GM19395 (cell line): ENCODE results near the gene MCM10.

Source experiments
- ATAC-seq: cut with Tn5 transposase; IDR thresholded peaks from one replicate; pipeline ENCODE4 v1.9.1; 2021; ENCODE audit warnings: mild to moderate bottlenecking, moderate library complexity; ENCODE audit not compliant: unreplicated experiment

The MCM10 gene

GRCh38 chr10:13163859-13164258 is 2.5 kb downstream of the MCM10 start:
- ATAC-seq = no peak

DNA sequence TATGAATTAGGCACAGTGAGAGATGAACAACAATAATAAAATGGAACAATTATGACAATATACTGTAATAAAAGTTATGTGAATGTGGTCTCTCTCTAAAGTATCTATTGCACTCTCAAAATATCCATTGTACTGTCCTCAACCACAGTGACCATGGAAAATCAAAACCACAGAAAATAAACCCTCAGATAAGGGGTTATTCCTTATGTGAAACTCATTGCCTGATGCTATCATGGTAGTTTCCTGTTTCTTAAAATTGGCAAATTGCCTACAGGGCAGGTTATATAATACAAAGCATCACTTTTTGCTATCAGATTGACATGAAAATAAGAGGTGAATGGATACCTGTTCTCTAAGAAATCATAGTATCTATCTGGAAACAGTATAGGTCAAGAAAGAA is 3.8 kb downstream of the MCM10 start:
- ATAC-seq = no peak

DNA sequence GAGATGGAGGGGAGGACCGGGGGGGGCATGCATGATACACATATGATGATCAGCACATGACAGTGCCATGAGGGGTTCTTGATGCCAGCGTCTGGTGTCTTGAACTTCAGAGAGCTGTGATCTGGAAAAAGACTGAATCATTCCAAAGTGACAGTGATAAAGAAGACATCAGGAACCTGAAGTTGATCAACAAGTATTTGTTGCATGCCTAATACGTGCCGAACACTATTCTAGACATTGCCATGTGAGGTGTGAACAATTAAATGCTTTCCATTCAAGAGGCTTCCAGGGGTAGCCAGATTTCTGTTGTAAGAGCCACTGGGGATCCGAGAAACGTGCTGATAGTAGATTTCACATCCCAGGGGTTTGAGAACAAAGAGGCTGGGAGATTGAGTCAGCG is 6.2 kb downstream of the MCM10 start:
- no peak for ATAC-seq

DNA sequence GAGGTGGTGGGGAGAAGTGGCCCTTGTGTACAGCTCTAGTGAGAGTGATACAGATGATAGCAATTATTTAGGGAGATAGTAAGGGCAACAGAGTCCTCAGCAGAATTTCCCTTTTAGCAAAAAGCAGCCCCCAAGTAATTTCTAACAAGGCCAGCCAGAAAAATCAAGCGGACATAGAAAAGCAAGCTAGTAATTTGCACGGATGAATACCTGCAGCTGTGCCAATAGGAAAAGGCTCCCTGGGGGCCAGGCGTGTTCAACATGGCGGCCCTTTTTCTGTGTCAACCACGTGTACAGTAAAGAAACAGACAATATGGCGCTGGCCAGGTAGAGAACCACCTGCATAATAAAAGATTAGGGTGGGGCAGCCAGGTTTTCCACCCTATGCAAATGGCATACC is 7.4 kb downstream of the MCM10 start:
- no peak for ATAC-seq

GRCh38 chr10:13173616-13174015 is 12.3 kb downstream of the MCM10 start:
- no peak for ATAC-seq

GRCh38 chr10:13180788-13181187 is 19.4 kb downstream of the MCM10 start:
- no peak for ATAC-seq

- ATAC-seq = no peak
These were observed 21.1 kb downstream of the MCM10 start for GRCh38 chr10:13182424-13182823.

DNA sequence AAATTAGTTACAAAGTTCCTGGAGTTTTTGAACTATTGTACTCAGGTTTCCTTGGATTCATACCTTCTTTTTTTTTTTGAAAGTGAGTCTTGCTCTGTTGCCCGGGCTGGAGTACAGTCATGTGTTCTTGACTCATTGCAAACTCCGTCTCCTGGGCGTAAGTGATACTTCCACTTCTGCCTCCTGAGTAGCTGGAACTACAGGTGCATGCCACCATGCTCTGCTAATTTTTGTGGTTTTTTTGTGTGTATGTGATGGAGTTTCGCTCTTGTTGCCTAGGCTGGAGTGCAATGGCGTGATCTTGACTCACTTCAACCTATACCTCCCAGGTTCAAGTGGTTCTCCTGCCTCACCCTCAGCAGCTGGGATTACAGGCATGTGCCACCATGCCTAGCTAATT is 22.3 kb downstream of the MCM10 start:
- ATAC-seq = peak; percentile 63

DNA sequence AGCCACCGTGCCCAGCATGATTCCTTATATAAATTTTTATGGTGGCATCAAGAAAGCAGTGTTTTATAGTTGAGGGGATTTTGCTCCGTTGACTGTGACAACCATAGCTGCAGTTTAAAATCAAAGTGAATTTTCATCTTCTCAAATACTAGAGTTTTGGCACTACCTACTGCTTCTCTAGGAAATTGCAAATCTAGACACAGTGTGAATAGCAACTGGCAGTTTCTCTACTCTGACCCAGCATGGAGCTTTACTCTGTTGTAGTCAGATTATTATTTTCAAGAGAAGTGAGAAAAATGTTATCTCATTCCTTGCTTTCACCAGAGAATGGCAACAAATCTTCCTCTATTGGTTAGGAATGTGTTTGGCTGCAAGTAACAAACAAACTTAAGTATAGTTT is 22.9 kb downstream of the MCM10 start:
- no peak for ATAC-seq

DNA sequence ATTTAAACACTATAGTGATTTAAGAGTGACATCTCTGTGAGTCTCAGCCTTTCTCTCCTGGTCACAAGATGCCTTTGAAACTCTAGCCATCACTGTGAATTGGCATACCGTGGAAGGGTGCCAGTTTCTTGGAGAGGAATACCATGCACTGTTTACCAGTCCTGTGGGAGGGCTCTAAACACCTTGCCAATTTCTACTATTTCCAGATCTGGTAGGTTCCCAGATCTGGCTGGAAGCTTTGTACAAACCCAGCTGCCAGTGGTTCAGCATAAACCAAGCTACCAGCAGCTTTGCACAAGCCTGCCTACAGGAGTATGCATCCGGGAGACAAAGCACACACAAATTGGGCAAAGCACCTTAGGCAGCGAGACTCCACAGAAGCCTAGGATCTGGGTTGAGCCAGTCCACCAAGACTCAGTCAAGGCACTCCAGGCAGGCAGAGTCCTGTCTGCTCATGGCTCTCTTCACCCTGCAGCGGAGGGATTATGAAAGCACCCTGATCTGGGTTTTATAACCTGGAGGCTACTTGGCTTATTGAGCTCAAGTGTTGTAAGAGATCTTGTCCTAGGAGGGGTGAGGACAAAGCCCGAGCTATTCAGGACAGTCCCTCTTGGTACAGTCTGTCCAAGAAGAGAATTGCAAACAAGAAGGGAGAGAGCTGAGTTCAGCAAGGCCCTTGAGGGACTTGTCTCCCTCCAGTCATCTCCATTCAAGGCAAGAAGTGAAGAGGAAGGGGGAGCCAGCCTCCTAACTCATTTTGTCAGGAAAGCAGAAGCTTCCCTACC is 23.6 kb downstream of the MCM10 start:
- ATAC-seq = no peak

GRCh38 chr10:13187135-13187534 is 25.8 kb downstream of the MCM10 start:
- ATAC-seq = no peak

DNA sequence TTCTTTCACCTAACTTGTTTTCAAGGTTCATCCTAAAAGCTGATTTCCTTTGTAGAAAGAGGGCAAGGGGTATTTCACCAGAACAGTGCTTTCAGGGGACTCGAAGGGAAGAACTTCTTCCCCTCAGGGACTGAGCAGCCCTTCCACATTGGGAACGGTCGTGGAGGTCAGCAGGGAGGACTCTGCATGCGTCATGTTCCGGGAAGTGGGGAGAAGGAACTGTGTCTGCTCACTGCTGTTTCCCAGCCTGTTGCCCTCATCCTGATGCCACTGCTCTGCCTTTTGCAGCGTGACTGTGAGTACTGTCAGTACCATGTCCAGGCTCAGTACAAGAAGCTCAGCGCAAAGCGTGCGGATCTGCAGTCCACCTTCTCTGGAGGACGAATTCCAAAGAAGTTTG is 27.2 kb downstream of the MCM10 start:
- ATAC-seq = no peak

GRCh38 chr10:13189961-13190360 is 28.6 kb downstream of the MCM10 start:
- no peak for ATAC-seq

- ATAC-seq = no peak
These were observed 29.5 kb downstream of the MCM10 start for GRCh38 chr10:13190816-13191215.

DNA sequence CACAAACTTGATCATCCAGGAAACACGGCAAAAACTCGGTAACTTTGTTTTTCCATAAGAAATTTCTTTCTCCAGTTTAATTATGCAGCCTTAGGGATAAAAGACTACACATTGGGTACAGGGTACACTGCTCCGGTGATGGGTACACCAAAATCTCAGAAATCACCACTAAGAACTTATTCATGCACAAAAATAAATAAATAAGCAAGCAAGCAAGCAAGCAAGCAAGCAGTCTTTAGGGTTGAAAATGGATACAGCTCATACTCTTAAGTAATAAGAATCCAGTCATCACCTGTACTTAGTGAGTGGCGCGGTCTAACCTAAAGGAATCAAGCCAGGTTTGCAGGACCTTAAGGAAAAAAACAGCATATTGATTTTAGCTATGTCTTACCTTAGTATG is 30.0 kb downstream of the MCM10 start:
- ATAC-seq = no peak

DNA sequence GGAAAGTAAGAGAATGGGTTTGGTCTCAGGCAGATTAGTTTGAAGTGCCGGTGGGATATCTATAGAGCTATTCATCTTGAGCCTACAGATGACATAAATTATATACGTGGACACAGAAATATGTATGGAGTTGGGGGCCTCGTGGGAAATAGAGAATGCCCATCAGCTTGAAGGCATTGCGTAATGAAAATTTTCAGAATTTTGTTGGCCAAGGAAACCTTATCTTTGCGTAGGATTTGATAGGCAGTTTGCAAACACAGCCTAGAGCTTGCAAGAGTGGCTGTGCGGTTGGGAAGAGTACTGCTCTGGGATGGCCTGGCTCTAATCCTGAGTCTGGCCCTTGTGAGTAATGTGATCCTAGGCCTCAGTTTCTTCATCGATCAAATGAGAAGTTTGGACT is 32.3 kb downstream of the MCM10 start:
- ATAC-seq = no peak

DNA sequence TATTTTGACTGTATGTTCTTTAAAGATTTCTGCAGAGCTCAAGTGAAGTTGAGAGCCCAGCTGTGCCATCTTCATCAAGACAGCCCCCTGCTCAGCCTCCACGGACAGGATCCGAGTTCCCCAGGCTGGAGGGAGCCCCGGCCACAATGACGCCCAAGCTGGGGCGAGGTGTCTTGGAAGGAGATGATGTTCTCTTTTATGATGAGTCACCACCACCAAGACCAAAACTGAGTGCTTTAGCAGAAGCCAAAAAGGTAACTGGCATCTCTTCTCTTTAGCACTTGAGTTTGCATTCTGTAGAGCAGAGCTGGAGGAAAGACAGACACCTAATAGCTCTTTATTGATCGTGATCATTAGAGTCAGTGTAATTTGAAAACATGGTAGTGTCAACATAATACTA is 33.7 kb downstream of the MCM10 start:
- no peak for ATAC-seq

DNA sequence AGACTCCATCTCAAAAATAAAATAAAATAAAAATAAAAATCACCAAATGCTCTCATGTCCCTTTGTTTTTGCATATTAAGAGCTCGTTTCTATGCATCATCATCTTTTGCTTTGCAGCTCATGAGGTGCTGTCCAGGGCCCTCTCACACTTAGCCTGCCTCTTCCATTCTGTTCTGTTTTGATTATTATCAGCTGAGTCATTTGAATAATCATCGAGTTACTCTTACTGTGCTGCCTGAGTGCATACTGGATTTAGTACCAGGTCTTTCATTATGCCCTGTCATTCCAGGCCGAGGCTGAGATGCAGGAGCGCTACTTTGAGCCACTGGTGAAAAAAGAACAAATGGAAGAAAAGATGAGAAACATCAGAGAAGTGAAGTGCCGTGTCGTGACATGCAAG is 39.8 kb downstream of the MCM10 start:
- ATAC-seq = no peak

DNA sequence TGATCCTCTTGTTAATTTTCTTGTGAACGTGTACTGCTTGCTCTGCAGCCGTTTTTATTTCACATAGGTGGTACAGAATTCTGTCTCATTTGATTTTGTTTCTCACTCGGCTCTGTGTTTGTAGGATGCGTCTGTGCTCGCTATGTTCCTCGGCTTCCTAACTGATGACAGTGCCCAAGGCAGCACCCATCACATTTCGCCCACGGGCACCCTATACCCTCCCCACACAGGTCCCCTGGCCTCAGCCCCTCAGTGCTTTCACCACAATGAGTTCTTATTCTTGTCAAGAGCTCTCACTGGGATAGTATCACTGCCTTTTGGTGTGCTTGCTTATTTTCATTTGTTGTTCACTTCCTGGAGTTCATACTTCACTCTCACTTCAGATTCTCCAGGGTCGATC is 44.7 kb downstream of the MCM10 start:
- no peak for ATAC-seq

DNA sequence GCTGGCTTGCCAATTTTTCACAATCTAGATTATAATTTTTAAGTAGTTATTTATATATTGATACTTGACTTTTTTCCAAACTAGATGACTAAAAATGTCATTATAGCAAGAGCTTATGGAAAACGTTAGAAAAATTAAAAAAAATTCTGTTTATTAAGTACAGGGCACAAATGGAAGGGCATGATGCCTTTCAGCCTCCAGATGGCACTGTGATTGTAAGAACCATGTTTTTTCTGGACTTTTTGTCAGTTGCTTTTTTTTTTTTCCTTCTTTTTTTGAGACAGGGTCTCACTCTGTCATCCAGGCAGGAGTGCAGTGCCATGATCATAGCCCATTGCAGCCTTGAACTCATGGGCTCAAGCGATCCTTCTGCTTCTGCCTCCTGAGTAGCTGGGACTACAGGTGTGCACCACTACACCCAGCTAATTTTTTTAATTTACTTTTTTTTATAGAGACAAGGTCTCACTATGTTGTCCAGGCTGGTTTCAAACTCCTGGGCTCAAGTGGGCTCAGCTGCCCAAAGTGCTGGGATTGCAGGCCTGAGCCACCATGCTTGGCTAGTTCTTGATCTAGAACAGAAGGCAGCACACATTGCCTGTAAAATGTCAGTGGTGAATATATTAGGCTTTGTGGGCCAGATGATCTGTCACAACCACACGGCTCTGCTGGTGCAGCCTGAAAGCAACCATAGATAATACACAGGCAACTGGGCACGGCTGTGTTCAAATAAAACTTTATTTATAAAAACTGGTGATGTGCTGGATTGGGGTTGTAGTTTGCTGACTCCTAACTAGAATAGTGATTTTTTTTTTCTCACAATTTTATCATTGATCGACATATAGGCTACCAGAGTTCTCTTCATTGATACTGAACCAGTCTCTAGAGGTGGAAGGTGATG is 45.4 kb downstream of the MCM10 start:
- no peak for ATAC-seq

GRCh38 chr10:13213163-13213562 is 51.8 kb downstream of the MCM10 start:
- ATAC-seq = no peak

GRCh38 chr10:13218878-13219277 is 57.5 kb downstream of the MCM10 start:
- no peak for ATAC-seq
